ENCODE measurements around the gene APEH.

Gene APEH

GRCh38 chr3:49669352-49669751, 4.8 kb upstream of the APEH start:
- H3K79me2 ChIP-seq (ENCODE audit: control insufficient read depth, insufficient read depth, low read length), result peaks cover 3% of the 10 kb centered on the region
- H3K4me1 ChIP-seq (ENCODE audit: control insufficient read depth, low read depth, low read length), result peaks cover 2% of the 10 kb centered on the region
- H3K79me1 ChIP-seq (ENCODE audit: low read length), result peaks cover 4% of the 10 kb centered on the region
- DNase-seq, result no peak
- H3K4me3 ChIP-seq (ENCODE audit: low read length), result no peak overlapping the region
- H2AK5ac ChIP-seq (ENCODE audit: low read length), result no peak overlapping the region
- no peak overlapping the region for H4K8ac ChIP-seq (ENCODE audit: low read depth, low read length)
- H2BK5ac ChIP-seq (ENCODE audit: low read length), result no peak overlapping the region
- no peak overlapping the region for H3K23ac ChIP-seq (ENCODE audit: low read length)
- H3K4ac ChIP-seq (ENCODE audit: low read depth, low read length), result no peak overlapping the region
- H3K4me2 ChIP-seq (ENCODE audit: low read length), result no peak overlapping the region
- H3K18ac ChIP-seq (ENCODE audit: low read length), result no peak overlapping the region
- H3K56ac ChIP-seq (ENCODE audit: low read length), result no peak overlapping the region
- H3K27me3 ChIP-seq (ENCODE audit: insufficient read depth, low read length, poor library complexity), result no peaks in the 10 kb centered on the region
- H4K5ac ChIP-seq (ENCODE audit: low read length), result no peak overlapping the region
- H3K27ac ChIP-seq (ENCODE audit: low read depth, low read length), result no peak overlapping the region
- H3K9ac ChIP-seq (ENCODE audit: low read length), result no peak overlapping the region
- H3K36me3 ChIP-seq (ENCODE audit: control insufficient read depth, insufficient read depth, low read length), result no peaks in the 10 kb centered on the region
- no CpG with 5 or more reads among the region's 3 CpGs for WGBS (ENCODE audit: extremely low coverage, insufficient coverage, low lambda C conversion rate)
- H2BK120ac ChIP-seq (ENCODE audit: low read depth, low read length), result no peak overlapping the region
- H2BK15ac ChIP-seq (replicated peaks; ENCODE audit: low read depth), result no peak overlapping the region

- Histone ChIP-seq H3K56ac (ENCODE audit: low read length) (no peak overlapping the region), H3K79me1 (ENCODE audit: low read length) (peaks cover 15% of the 10 kb centered on the region), H2BK120ac (ENCODE audit: low read depth, low read length) (no peak overlapping the region), H2AK5ac (ENCODE audit: low read length) (no peak overlapping the region), H2BK15ac (replicated peaks; ENCODE audit: low read depth) (no peak overlapping the region), H3K4ac (ENCODE audit: low read depth, low read length) (no peak overlapping the region), H3K36me3 (ENCODE audit: control insufficient read depth, insufficient read depth, low read length) (peaks cover 1% of the 10 kb centered on the region), H4K5ac (ENCODE audit: low read length) (no peak overlapping the region), H3K27ac (ENCODE audit: low read depth, low read length) (no peak overlapping the region), H3K4me3 (ENCODE audit: low read length) (no peak overlapping the region), H3K23ac (ENCODE audit: low read length) (no peak overlapping the region), H3K79me2 (ENCODE audit: control insufficient read depth, insufficient read depth, low read length) (peaks cover 10% of the 10 kb centered on the region), H3K18ac (ENCODE audit: low read length) (no peak overlapping the region), H3K4me1 (ENCODE audit: control insufficient read depth, low read depth, low read length) (peaks cover 6% of the 10 kb centered on the region), H3K27me3 (ENCODE audit: insufficient read depth, low read length, poor library complexity) (no peaks in the 10 kb centered on the region), H3K4me2 (ENCODE audit: low read length) (no peak overlapping the region), H2BK5ac (ENCODE audit: low read length) (no peak overlapping the region), H4K8ac (ENCODE audit: low read depth, low read length) (no peak overlapping the region), H3K9ac (ENCODE audit: low read length) (no peak overlapping the region)
- WGBS (ENCODE audit: extremely low coverage, insufficient coverage, low lambda C conversion rate), result no CpG with 5 or more reads among the region's 6 CpGs
- no peak for DNase-seq
Measured at GRCh38 chr3:49670940-49671290, 3.2 kb upstream of the APEH start.

GRCh38 chr3:49671291-49672288, 2.6 kb upstream of the APEH start:
- H3K9ac ChIP-seq (ENCODE audit: low read length), result peak overlapping the region; percentile 33
- no peak overlapping the region for H3K27ac ChIP-seq (ENCODE audit: low read depth, low read length)
- no peak overlapping the region for H4K5ac ChIP-seq (ENCODE audit: low read length)
- no peak overlapping the region for H2BK120ac ChIP-seq (ENCODE audit: low read depth, low read length)
- peak; percentile 87 for DNase-seq
- H2BK15ac ChIP-seq (replicated peaks; ENCODE audit: low read depth), result no peak overlapping the region
- peaks cover 3% of the 10 kb centered on the region for H3K36me3 ChIP-seq (ENCODE audit: control insufficient read depth, insufficient read depth, low read length)
- H3K4me2 ChIP-seq (ENCODE audit: low read length), result no peak overlapping the region
- H3K56ac ChIP-seq (ENCODE audit: low read length), result no peak overlapping the region
- H2AK5ac ChIP-seq (ENCODE audit: low read length), result no peak overlapping the region
- H3K79me1 ChIP-seq (ENCODE audit: low read length), result peaks cover 17% of the 10 kb centered on the region
- H2BK5ac ChIP-seq (ENCODE audit: low read length), result no peak overlapping the region
- no peak overlapping the region for H4K8ac ChIP-seq (ENCODE audit: low read depth, low read length)
- no peak overlapping the region for H3K4me3 ChIP-seq (ENCODE audit: low read length)
- no peaks in the 10 kb centered on the region for H3K27me3 ChIP-seq (ENCODE audit: insufficient read depth, low read length, poor library complexity)
- no peak overlapping the region for H3K4ac ChIP-seq (ENCODE audit: low read depth, low read length)
- no peak overlapping the region for H3K18ac ChIP-seq (ENCODE audit: low read length)
- peaks cover 6% of the 10 kb centered on the region for H3K4me1 ChIP-seq (ENCODE audit: control insufficient read depth, low read depth, low read length)
- H3K79me2 ChIP-seq (ENCODE audit: control insufficient read depth, insufficient read depth, low read length), result peaks cover 10% of the 10 kb centered on the region
- WGBS (ENCODE audit: extremely low coverage, insufficient coverage, low lambda C conversion rate), result no CpG with 5 or more reads among the region's 11 CpGs
- no peak overlapping the region for H3K23ac ChIP-seq (ENCODE audit: low read length)

- H3K4ac ChIP-seq (ENCODE audit: low read depth, low read length), result peak overlapping the region; percentile 61
- H3K18ac ChIP-seq (ENCODE audit: low read length), result peak overlapping the region; percentile 69
- no peak overlapping the region for H4K5ac ChIP-seq (ENCODE audit: low read length)
- H4K8ac ChIP-seq (ENCODE audit: low read depth, low read length), result peak overlapping the region; percentile 78
- WGBS (ENCODE audit: extremely low coverage, insufficient coverage, low lambda C conversion rate), result no CpG with 5 or more reads among the region's 17 CpGs
- peak overlapping the region; percentile 92 for H3K56ac ChIP-seq (ENCODE audit: low read length)
- peak overlapping the region; percentile 45 for H2BK5ac ChIP-seq (ENCODE audit: low read length)
- peak overlapping the region; percentile 75 for H3K4me3 ChIP-seq (ENCODE audit: low read length)
- peaks cover 17% of the 10 kb centered on the region for H3K79me1 ChIP-seq (ENCODE audit: low read length)
- H2AK5ac ChIP-seq (ENCODE audit: low read length), result peak overlapping the region; percentile 3
- H3K4me1 ChIP-seq (ENCODE audit: control insufficient read depth, low read depth, low read length), result peaks cover 6% of the 10 kb centered on the region
- no peaks in the 10 kb centered on the region for H3K27me3 ChIP-seq (ENCODE audit: insufficient read depth, low read length, poor library complexity)
- peak; percentile 51 for DNase-seq
- H3K4me2 ChIP-seq (ENCODE audit: low read length), result peak overlapping the region; percentile 51
- H3K79me2 ChIP-seq (ENCODE audit: control insufficient read depth, insufficient read depth, low read length), result peaks cover 10% of the 10 kb centered on the region
- H3K9ac ChIP-seq (ENCODE audit: low read length), result peak overlapping the region; percentile 89
- H3K27ac ChIP-seq (ENCODE audit: low read depth, low read length), result peak overlapping the region; percentile 91
- H2BK15ac ChIP-seq (replicated peaks; ENCODE audit: low read depth), result no peak overlapping the region
- H3K23ac ChIP-seq (ENCODE audit: low read length), result no peak overlapping the region
- no peak overlapping the region for H2BK120ac ChIP-seq (ENCODE audit: low read depth, low read length)
- H3K36me3 ChIP-seq (ENCODE audit: control insufficient read depth, insufficient read depth, low read length), result peaks cover 4% of the 10 kb centered on the region
Measured at GRCh38 chr3:49673121-49673714, 933 bp upstream of the APEH start.

GRCh38 chr3:49674497-49674983, 389 bp downstream of the APEH start:
- Histone ChIP-seq H3K9ac (ENCODE audit: low read length) (peak overlapping the region; percentile 94), H2BK120ac (ENCODE audit: low read depth, low read length) (no peak overlapping the region), H4K5ac (ENCODE audit: low read length) (no peak overlapping the region), H2AK5ac (ENCODE audit: low read length) (no peak overlapping the region), H2BK15ac (replicated peaks; ENCODE audit: low read depth) (no peak overlapping the region), H3K36me3 (ENCODE audit: control insufficient read depth, insufficient read depth, low read length) (peaks cover 8% of the 10 kb centered on the region), H3K4me3 (ENCODE audit: low read length) (peak overlapping the region; percentile 96), H4K8ac (ENCODE audit: low read depth, low read length) (no peak overlapping the region), H3K27me3 (ENCODE audit: insufficient read depth, low read length, poor library complexity) (no peaks in the 10 kb centered on the region), H3K23ac (ENCODE audit: low read length) (no peak overlapping the region), H3K79me1 (ENCODE audit: low read length) (peaks cover 17% of the 10 kb centered on the region), H3K18ac (ENCODE audit: low read length) (peak overlapping the region; percentile 11), H3K4me1 (ENCODE audit: control insufficient read depth, low read depth, low read length) (peaks cover 6% of the 10 kb centered on the region), H3K56ac (ENCODE audit: low read length) (peak overlapping the region; percentile 98), H2BK5ac (ENCODE audit: low read length) (no peak overlapping the region), H3K27ac (ENCODE audit: low read depth, low read length) (no peak overlapping the region), H3K4ac (ENCODE audit: low read depth, low read length) (no peak overlapping the region), H3K79me2 (ENCODE audit: control insufficient read depth, insufficient read depth, low read length) (peaks cover 10% of the 10 kb centered on the region), H3K4me2 (ENCODE audit: low read length) (peak overlapping the region; percentile 86)
- no CpG with 5 or more reads among the region's 34 CpGs for WGBS (ENCODE audit: extremely low coverage, insufficient coverage, low lambda C conversion rate)
- DNase-seq, result no peak

Measured in mesendoderm (in vitro differentiated cells).